ENCODE results near the gene OGDHL.

Gene OGDHL

DNA sequence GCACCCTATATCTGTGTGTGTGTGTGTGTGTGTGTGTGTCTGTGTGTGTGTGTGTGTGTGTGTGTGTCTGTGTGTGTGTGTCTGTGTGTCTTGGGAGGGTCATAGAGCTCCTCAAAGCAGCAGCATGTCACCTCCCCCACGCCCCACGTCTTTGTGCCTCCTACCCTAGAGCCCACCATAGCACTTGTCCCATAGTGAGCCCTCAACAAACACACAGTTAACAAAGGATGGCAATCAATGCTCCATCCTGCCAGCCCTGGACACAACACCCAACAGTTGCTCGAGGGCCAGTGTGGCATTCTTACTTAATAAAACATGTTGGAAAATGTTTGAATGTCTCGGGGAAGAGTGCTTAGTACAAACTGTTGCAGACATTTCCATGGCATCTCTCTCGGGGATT is 52.2 kb downstream of the OGDHL start:
- no peak for DNase-seq (ENCODE audit: low read depth)
- TF ChIP-seq CTCF (conservative IDR thresholded peaks at IDR 0.05; ENCODE audit: low read depth, low read length) = no peak

GRCh38 chr10:49707585-49707984 is 54.5 kb downstream of the OGDHL start:
- no peak for DNase-seq (ENCODE audit: low read depth)
- TF ChIP-seq CTCF (conservative IDR thresholded peaks at IDR 0.05; ENCODE audit: low read depth, low read length) = no peak
- no peak overlapping the region for H3K4me3 ChIP-seq (ENCODE audit: low read depth, low read length)

More for the DNA sequence above, 52.2 kb downstream of the OGDHL start:
- H3K4me3 ChIP-seq (ENCODE audit: low read depth, low read length) = no peak overlapping the region

- H3K4me3 ChIP-seq (ENCODE audit: low read depth, low read length) = no peak overlapping the region
- DNase-seq (ENCODE audit: low read depth) = no peak
- no peak for TF ChIP-seq CTCF (conservative IDR thresholded peaks at IDR 0.05; ENCODE audit: low read depth, low read length)
Measured at GRCh38 chr10:49700997-49701396, 61.1 kb downstream of the OGDHL start.

- TF ChIP-seq CTCF (conservative IDR thresholded peaks at IDR 0.05; ENCODE audit: low read depth, low read length) = no peak
- H3K4me3 ChIP-seq (ENCODE audit: low read depth, low read length) = no peak overlapping the region
- no peak for DNase-seq (ENCODE audit: low read depth)
Measured at GRCh38 chr10:49700211-49700610, 61.9 kb downstream of the OGDHL start.

GRCh38 chr10:49698679-49699078 is 63.4 kb downstream of the OGDHL start:
- H3K4me3 ChIP-seq (ENCODE audit: low read depth, low read length) = no peak overlapping the region
- no peak for TF ChIP-seq CTCF (conservative IDR thresholded peaks at IDR 0.05; ENCODE audit: low read depth, low read length)
- no peak for DNase-seq (ENCODE audit: low read depth)

DNA sequence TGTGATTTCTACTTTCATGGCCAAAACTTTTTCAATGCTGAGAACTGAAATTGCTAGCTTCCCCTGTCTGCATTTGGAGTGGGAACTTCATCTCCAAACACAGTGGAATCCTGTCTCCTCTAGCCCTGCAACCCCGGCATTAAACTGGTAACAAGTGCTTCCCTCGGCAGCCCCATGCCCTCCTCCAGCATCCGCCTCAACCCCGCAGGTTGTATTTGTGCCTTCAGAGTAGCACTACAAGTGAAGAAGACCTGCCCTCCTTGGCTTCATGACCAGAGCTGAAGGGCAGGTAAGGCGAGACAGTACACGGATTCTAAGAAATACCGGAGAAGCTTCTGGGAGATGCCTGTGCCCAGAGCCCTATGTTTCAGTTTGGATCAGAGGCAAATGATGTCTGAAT is 65.8 kb downstream of the OGDHL start:
- DNase-seq (ENCODE audit: low read depth) = no peak
- no peak overlapping the region for H3K4me3 ChIP-seq (ENCODE audit: low read depth, low read length)
- no peak for TF ChIP-seq CTCF (conservative IDR thresholded peaks at IDR 0.05; ENCODE audit: low read depth, low read length)

DNA sequence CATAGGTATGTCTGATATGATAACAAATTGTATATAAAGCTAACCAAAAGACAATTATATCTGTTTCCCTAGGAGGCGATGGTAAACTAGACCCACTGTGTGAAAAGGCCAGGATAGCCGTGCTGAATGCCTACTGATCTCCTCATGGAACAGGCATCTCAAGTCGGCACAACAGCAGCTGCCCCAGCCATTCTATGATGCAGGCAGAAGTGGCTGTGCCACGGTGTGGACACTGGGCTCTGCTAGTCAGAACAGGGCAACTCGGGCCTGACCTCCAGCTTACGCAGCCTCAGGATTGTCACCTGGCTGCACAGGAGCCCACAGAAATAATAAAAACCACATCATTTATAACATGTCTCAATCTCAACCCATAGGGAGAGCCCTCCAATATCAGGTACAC is 67.7 kb downstream of the OGDHL start:
- no peak for DNase-seq (ENCODE audit: low read depth)
- H3K4me3 ChIP-seq (ENCODE audit: low read depth, low read length) = no peak overlapping the region
- no peak for TF ChIP-seq CTCF (conservative IDR thresholded peaks at IDR 0.05; ENCODE audit: low read depth, low read length)
